C4-2B (cell line): ENCODE data around the gene TAB2.

ENCODE experiments used
- H3K27ac ChIP-seq: fragments of 450-650 bp; 2 replicates; pipeline ENCODE4 v1.5.1; 2017
- ZFX ChIP-seq: fragments of 450-650 bp; IDR thresholded peaks from 2 replicates; pipeline ENCODE4 v1.6.1; 2017
- TF ChIP-seq, protein P1 (sequence below): fragments of 450-650 bp; conservative IDR thresholded peaks from 2 replicates; pipeline ENCODE4 v1.5.1; 2017; ENCODE audit warnings: mild to moderate bottlenecking

Gene TAB2

DNA sequence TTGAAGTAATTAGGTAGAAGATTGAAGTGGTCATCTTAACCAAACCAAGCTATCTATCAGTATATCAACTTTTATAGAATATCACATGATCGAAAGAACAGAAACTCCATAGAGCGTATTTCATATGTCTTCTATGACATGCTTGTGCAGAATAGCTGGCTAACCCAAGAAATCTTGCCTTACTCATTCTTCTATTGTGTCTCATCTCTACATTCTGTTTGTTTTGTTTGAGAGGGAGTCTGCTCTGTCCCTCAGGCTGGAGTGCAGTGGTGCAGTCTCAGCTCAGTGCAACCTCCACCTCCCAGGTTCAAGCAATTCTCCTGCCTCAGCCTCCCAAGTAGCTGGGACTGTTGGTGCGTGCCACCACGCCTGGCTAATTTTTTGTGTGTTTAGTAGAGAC, 10.6 kb downstream of the TAB2 start:
- TF ChIP-seq, protein P1, sequence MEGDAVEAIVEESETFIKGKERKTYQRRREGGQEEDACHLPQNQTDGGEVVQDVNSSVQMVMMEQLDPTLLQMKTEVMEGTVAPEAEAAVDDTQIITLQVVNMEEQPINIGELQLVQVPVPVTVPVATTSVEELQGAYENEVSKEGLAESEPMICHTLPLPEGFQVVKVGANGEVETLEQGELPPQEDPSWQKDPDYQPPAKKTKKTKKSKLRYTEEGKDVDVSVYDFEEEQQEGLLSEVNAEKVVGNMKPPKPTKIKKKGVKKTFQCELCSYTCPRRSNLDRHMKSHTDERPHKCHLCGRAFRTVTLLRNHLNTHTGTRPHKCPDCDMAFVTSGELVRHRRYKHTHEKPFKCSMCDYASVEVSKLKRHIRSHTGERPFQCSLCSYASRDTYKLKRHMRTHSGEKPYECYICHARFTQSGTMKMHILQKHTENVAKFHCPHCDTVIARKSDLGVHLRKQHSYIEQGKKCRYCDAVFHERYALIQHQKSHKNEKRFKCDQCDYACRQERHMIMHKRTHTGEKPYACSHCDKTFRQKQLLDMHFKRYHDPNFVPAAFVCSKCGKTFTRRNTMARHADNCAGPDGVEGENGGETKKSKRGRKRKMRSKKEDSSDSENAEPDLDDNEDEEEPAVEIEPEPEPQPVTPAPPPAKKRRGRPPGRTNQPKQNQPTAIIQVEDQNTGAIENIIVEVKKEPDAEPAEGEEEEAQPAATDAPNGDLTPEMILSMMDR = no peak
- no peak for TF ChIP-seq ZFX
- H3K27ac ChIP-seq = no peak overlapping the region

DNA sequence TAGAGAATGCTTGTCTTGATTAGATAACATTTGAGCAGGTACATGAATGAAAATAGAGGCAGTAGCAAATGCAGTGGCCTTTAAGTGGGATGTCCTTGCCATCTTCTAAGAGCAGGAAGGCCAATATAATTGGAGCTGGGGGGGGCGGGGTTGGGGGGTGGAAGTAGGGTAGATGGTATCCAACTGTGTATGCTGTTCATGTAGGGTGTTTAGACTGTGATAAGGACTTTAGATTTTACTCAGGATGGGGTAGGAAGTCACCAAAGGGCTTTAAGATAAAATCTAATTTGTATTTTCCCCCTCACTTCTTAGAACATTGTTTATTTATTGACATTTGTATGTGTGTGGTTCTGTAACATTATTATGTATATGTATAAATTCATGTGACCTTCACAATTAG, 12.0 kb downstream of the TAB2 start:
- no peak for TF ChIP-seq ZFX
- TF ChIP-seq, protein P1 = no peak
- H3K27ac ChIP-seq = no peak overlapping the region

DNA sequence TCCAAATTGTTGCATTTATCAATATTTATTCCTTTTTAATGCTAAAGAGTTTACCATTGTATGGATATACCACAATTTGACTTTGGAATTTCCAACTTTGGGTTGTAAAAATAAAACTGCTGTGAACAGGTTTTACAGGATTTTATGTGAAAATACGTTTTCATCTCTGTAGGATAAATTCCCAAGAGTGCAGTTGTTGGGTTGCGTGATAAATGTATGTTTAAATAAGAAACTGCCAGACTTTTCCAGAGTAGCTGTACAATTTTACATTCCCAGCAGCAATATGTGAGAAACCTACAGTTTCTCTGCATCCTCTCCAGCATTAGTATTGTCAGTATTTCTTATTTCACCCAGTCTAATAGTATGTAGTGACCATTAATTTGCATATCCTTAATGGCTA, 12.6 kb downstream of the TAB2 start:
- TF ChIP-seq, protein P1 = no peak
- TF ChIP-seq ZFX = no peak
- H3K27ac ChIP-seq = no peak overlapping the region

DNA sequence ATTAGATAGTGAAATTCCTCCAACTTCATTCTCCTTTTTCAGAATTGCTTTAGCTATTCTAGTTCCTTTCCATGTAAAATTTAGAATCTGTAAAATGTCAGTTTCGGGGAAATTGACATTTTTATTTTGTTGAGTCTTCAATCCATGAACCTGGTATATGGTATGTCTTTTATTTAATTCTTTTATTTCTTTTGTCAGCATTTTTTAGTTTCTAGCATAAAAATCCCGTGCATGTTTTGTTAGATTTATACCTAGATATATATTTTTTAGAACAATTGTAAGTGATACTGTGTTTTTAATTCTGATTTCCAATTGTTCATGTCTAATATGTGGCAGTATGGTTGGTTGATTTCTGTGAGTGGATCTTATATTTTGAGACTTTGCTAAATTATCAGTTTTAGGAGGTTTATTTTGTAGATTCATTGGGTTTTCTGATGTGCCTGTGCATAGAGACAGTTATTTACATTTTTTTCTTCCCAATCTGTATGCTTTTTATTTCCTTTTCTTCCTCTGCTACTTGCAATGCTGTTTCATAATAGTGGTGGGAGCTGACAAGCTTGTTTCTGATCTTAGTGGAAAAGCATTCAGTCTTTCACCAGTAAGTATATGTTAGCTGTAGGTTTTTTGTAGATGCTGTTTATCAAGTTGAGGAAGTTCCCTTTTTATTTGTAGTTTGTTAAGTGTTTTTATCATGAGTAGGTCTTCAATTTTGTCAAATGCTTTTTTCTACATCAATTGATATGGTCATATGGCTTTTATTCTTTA, 13.7 kb downstream of the TAB2 start:
- TF ChIP-seq ZFX = no peak
- TF ChIP-seq, protein P1 = no peak
- H3K27ac ChIP-seq = no peak overlapping the region

DNA sequence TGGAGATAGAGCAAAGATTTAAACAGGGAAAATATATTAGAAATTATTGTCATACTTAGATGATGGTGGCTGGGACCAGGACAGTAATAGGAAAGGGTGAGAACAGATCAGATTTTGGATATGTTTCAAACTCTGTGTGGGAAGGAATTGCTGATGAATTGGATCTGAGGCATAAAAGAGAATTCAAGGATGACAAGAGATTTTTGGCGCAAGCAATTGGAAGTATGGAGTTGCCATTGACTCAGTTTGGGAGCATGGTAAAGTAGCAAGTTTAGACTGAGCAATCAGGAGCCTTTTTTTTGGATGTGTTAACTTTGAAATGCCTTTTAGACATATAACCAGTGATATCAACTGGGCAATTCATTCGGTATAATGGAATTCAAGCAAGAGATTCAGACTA, 14.4 kb downstream of the TAB2 start:
- H3K27ac ChIP-seq = no peak overlapping the region
- TF ChIP-seq ZFX = no peak
- TF ChIP-seq, protein P1 = no peak

DNA sequence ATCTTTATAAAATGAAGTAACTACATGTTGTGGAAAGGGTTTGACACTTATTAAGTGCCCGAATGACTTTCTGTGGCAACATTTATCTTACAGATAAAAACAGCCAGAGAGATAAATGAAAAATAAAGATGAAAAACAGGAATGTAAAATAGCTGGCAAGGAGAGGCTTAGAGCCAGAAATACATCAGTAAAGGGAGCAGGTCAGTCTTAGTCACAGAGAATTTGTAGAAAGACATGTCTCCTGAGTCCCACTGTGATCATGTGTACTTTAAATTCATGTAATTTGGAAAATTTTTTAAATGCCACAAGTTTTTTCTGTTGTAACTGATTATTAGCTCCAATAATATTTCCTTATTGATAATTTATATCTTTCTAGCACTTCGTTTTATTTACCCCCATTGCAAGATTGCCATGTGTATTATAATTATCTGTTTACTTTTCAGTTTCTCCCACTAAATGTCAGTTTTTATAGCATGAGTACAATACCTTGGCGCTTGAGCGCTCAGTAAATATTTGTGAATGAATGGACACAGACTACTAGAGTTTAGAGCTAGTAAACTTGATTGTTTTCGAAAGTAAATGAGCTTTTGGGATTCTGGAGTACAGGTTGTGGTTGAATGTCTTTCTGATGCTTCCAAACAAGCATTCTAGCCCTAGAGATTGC, 15.2 kb downstream of the TAB2 start:
- TF ChIP-seq, protein P1 = no peak
- no peak for TF ChIP-seq ZFX
- no peak overlapping the region for H3K27ac ChIP-seq

DNA sequence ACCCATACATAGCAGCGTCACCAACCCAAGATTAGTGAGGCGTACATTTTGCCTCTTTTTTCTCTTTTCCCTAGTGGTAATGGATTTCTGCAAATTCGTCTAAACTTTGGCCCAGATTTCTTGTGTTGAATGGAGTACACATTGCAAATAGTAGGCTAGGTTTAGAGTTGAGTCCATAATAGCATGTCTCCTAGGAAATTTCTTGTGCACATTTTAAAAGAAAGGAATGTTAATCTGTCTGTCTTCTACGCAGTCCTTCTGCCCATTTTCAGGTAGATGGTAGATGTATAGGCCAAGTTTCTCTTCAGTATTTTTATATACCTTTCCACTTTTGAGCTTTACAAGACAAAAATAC, 15.7 kb downstream of the TAB2 start:
- no peak overlapping the region for H3K27ac ChIP-seq

More for the DNA sequence above, 15.7 kb downstream of the TAB2 start:
- TF ChIP-seq, protein P1 = no peak
- no peak for TF ChIP-seq ZFX
